GM23248 (cell line): Measurements from ENCODE around the gene NUMA1.

Experiments
- EZH2 ChIP-seq: fragments of 200-600 bp; sonication (generic); IDR thresholded peaks from 2 replicates; pipeline ENCODE4 v1.6.1; 2018; ENCODE audit warnings: antibody characterized with exemption, mild to moderate bottlenecking; ENCODE audit not compliant: insufficient read depth, poor library complexity, severe bottlenecking
- EZH2phosphoT487 ChIP-seq: fragments of 200-600 bp; sonication (generic); IDR thresholded peaks from 2 replicates; pipeline ENCODE4 v1.6.1; 2018; ENCODE audit warnings: antibody characterized with exemption, moderate library complexity, mild to moderate bottlenecking, low read depth; ENCODE audit not compliant: insufficient read depth

GRCh38 chr11:72058416-72059034 lies 21.8 kb downstream of the NUMA1 start:
- no peak for TF ChIP-seq EZH2phosphoT487
- no peak for TF ChIP-seq EZH2
